ENCODE results near the gene TCIRG1.

DNA sequence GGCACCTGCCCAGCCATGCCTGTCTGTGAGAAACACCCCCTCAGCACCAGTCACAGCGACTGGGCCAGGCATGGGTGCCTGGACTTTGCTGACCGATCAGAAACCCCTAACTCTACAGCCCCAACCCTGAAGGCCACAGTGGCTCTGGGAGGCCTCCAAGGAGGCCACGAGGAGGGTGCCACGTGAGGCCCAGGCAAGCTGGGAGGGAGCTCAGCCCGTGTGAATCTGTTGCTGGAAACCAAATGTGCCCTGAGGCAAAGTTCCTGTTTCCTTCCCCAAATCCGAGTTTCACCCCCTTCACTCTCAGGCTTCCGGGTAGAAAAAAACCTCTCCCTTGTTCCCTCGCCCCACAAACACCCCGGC, 36.3 kb upstream of the TCIRG1 start:
- TF ChIP-seq OSR1 (CRISPR knock-in tag; IDR thresholded peaks at IDR 0.05) (no peak), CSRNP3 (CRISPR knock-in tag; IDR thresholded peaks at IDR 0.05) (no peak), ZNF565 (CRISPR knock-in tag; conservative IDR thresholded peaks at IDR 0.05; ENCODE audit: low read depth) (no peak), ZNF8 (CRISPR knock-in tag; IDR thresholded peaks at IDR 0.05) (no peak), ARNTL (CRISPR knock-in tag; IDR thresholded peaks at IDR 0.05; ENCODE audit: borderline replicate concordance, low read depth) (no peak), RARB (CRISPR knock-in tag; IDR thresholded peaks at IDR 0.05) (no peak), ZFP30 (CRISPR knock-in tag; IDR thresholded peaks at IDR 0.05) (no peak), ESRRG (CRISPR knock-in tag; IDR thresholded peaks at IDR 0.05) (no peak)

All from SK-N-SH treated with all-trans-retinoic acid at 6 μM for 48 hours (cell line).